Measurements from ENCODE around the gene HDHD2. TPM values are rescaled to one million over a fixed set of nuclear protein-coding genes. Genes with fewer than 3 reads are reported as not detected.

Gene HDHD2
- total RNA-seq, 1 experiment from 2014 or later: 6.3 TPM

GRCh38 chr18:47175283-47175897 is 25.1 kb upstream of the HDHD2 start:
- BruUV-seq (replicated peaks): no TSS peak
- no peaks in the 10 kb centered on the region for H3K27me3 ChIP-seq (ENCODE audit: low read length)
- no peaks in the 10 kb centered on the region for H3K36me3 ChIP-seq (ENCODE audit: low read depth, low read length)
- H3F3A ChIP-seq (ENCODE audit: low read length, unreplicated experiment): no peaks in the 10 kb centered on the region
- H3K4me3 ChIP-seq (ENCODE audit: low read length): peak overlapping the region; percentile 82
- peak overlapping the region; percentile 97 for H3K9ac ChIP-seq (ENCODE audit: low read length)
- ATAC-seq: peak; percentile 8; the same call in 1 of the 2 replicates
- POLR2A ChIA-PET (ENCODE audit: unreplicated experiment): no interaction called here
- peaks cover 46% of the 10 kb centered on the region for H3K79me2 ChIP-seq (ENCODE audit: low read length)
- no peaks in the 10 kb centered on the region for H4K20me1 ChIP-seq (ENCODE audit: low read length)
- CTCF ChIA-PET: interaction anchor here (0.6 kb wide), 1 partner anchor 1777 kb away, joined by 4 read pairs; no protein-coding TSS in a partner anchor
- no peaks in the 10 kb centered on the region for H3K9me3 ChIP-seq (ENCODE audit: low read length)
- no peak overlapping the region for H3K27ac ChIP-seq (ENCODE audit: low read length)
- no peaks in the 10 kb centered on the region for H3K9me2 ChIP-seq (replicated peaks; ENCODE audit: low read length)
- intact Hi-C loops (cut with micrococcal nuclease): no loop called here
- DNase-seq: no peak
- no peaks in the 10 kb centered on the region for H3K4me1 ChIP-seq (ENCODE audit: insufficient read depth, low read length)
- H3K4me2 ChIP-seq (ENCODE audit: low read length): peak overlapping the region; percentile 75
- peak overlapping the region; percentile 77 for H2AFZ ChIP-seq (ENCODE audit: low read length)
- no peak for TF ChIP-seq EZH2 (IDR thresholded peaks at IDR 0.05; ENCODE audit: low read length, unreplicated experiment)
- TF ChIP-seq CTCF (conservative IDR thresholded peaks at IDR 0.05; ENCODE audit: low read depth, low read length): no peak
- TF ChIP-seq EZH2phosphoT487 (IDR thresholded peaks at IDR 0.05; ENCODE audit: borderline replicate concordance, low read length): no peak

GRCh38 chr18:47174545-47175116 is 24.3 kb upstream of the HDHD2 start:
- Histone ChIP-seq H4K20me1 (ENCODE audit: low read length) (no peaks in the 10 kb centered on the region), H3K9me3 (ENCODE audit: low read length) (no peaks in the 10 kb centered on the region), H3K27ac (ENCODE audit: low read length) (no peak overlapping the region), H3K9ac (ENCODE audit: low read length) (peak overlapping the region; percentile 97; the same call in 1 of the 2 replicates), H3K4me3 (ENCODE audit: low read length) (peak overlapping the region; percentile 82), H3K36me3 (ENCODE audit: low read depth, low read length) (no peaks in the 10 kb centered on the region), H2AFZ (ENCODE audit: low read length) (no peak overlapping the region), H3K79me2 (ENCODE audit: low read length) (peaks cover 46% of the 10 kb centered on the region), H3K4me1 (ENCODE audit: insufficient read depth, low read length) (no peaks in the 10 kb centered on the region), H3K4me2 (ENCODE audit: low read length) (peak overlapping the region; percentile 75), H3K9me2 (replicated peaks; ENCODE audit: low read length) (no peaks in the 10 kb centered on the region), H3K27me3 (ENCODE audit: low read length) (no peaks in the 10 kb centered on the region), H3F3A (ENCODE audit: low read length, unreplicated experiment) (no peaks in the 10 kb centered on the region)
- TF ChIP-seq EZH2 (IDR thresholded peaks at IDR 0.05; ENCODE audit: low read length, unreplicated experiment): no peak
- POLR2A ChIA-PET (ENCODE audit: unreplicated experiment): no interaction called here
- DNase-seq: peak; percentile 39
- CTCF ChIA-PET: interaction anchor here (0.6 kb wide), 1 partner anchor 1776 kb away, joined by 4 read pairs; no protein-coding TSS in a partner anchor
- intact Hi-C loops (cut with micrococcal nuclease): no loop called here
- peak; percentile 63 for ATAC-seq
- BruUV-seq (replicated peaks): no TSS peak

DNA sequence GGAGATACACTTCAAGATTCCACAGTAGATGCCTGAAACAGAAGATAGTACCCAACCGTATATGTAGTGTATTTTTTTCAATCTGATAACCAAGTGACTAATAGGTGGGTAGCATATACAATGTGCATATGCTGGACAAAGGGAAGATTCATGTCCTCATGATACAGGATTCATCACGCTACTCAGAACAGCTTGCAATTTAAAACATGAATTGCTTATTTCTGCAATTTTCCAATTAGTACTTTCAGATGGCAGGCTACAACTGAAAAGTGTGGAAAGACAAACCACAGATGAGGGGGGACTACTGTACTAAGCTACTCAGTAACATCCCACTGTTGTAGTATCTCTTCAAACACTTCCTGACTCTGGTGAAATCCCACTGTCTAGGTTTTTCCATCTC is 22.2 kb upstream of the HDHD2 start:
- Histone ChIP-seq H3F3A (ENCODE audit: low read length, unreplicated experiment) (no peaks in the 10 kb centered on the region), H3K27ac (ENCODE audit: low read length) (no peak overlapping the region), H3K9me2 (replicated peaks; ENCODE audit: low read length) (no peaks in the 10 kb centered on the region), H3K4me3 (ENCODE audit: low read length) (no peak overlapping the region), H2AFZ (ENCODE audit: low read length) (no peak overlapping the region), H3K4me1 (ENCODE audit: insufficient read depth, low read length) (no peaks in the 10 kb centered on the region), H3K79me2 (ENCODE audit: low read length) (peaks cover 55% of the 10 kb centered on the region), H3K9me3 (ENCODE audit: low read length) (no peaks in the 10 kb centered on the region), H3K4me2 (ENCODE audit: low read length) (no peak overlapping the region), H3K27me3 (ENCODE audit: low read length) (no peaks in the 10 kb centered on the region), H4K20me1 (ENCODE audit: low read length) (no peaks in the 10 kb centered on the region), H3K36me3 (ENCODE audit: low read depth, low read length) (no peaks in the 10 kb centered on the region), H3K9ac (ENCODE audit: low read length) (no peak overlapping the region)
- ChIA-PET POLR2A (ENCODE audit: unreplicated experiment) (no interaction called here), CTCF (no interaction called here)
- ATAC-seq (no peak), DNase-seq (no peak)
- TF ChIP-seq EZH2phosphoT487 (IDR thresholded peaks at IDR 0.05; ENCODE audit: borderline replicate concordance, low read length) (no peak), CTCF (conservative IDR thresholded peaks at IDR 0.05; ENCODE audit: low read depth, low read length) (no peak), EZH2 (IDR thresholded peaks at IDR 0.05; ENCODE audit: low read length, unreplicated experiment) (no peak)
- intact Hi-C loops (cut with micrococcal nuclease): no loop called here
- no TSS peak for BruUV-seq (replicated peaks)
